ENCODE data around the gene LRP1.

Gene LRP1

GRCh38 chr12:57090924-57091637, 37.2 kb upstream of the LRP1 start:
- peak overlapping the region; percentile 29 for H3K4me3 ChIP-seq (ENCODE audit: low read depth, low read length)
- TF ChIP-seq CTCF (IDR thresholded peaks at IDR 0.05; ENCODE audit: low read depth, low read length, missing control alignments) = no peak
- DNase-seq (ENCODE audit: low read depth) = no peak

GRCh38 chr12:57091638-57092528, 36.4 kb upstream of the LRP1 start:
- no peak overlapping the region for H3K4me3 ChIP-seq (ENCODE audit: low read depth, low read length)
- DNase-seq (ENCODE audit: low read depth) = no peak
- no peak for TF ChIP-seq CTCF (IDR thresholded peaks at IDR 0.05; ENCODE audit: low read depth, low read length, missing control alignments)

GRCh38 chr12:57092529-57092862, 35.8 kb upstream of the LRP1 start:
- H3K4me3 ChIP-seq (ENCODE audit: low read depth, low read length) = no peak overlapping the region
- DNase-seq (ENCODE audit: low read depth) = no peak
- TF ChIP-seq CTCF (IDR thresholded peaks at IDR 0.05; ENCODE audit: low read depth, low read length, missing control alignments) = no peak

GRCh38 chr12:57092876-57093414, 35.3 kb upstream of the LRP1 start:
- no peak for TF ChIP-seq CTCF (IDR thresholded peaks at IDR 0.05; ENCODE audit: low read depth, low read length, missing control alignments)
- DNase-seq (ENCODE audit: low read depth) = no peak
- 0 out of 2 replicates have a peak overlapping the region, but pooled peaks have one; percentile 27 for H3K4me3 ChIP-seq (ENCODE audit: low read depth, low read length)

- TF ChIP-seq CTCF (IDR thresholded peaks at IDR 0.05; ENCODE audit: low read depth, low read length, missing control alignments) = peak; percentile 78
- DNase-seq (ENCODE audit: low read depth) = no peak
- H3K4me3 ChIP-seq (ENCODE audit: low read depth, low read length) = peak overlapping the region; percentile 27
Observed at GRCh38 chr12:57093415-57094207, 34.7 kb upstream of the LRP1 start.
